ENCODE results near the gene ZNF555.
"Not testable (repeated sequence)": the region's sequence is repeated elsewhere in the genome, so short reads cannot be mapped to it uniquely, and the experiment has no call there.

The ZNF555 gene

GRCh38 chr19:2867025-2867991 is 26.0 kb downstream of the ZNF555 start, which contains the start of gene ZNF556:
ZNF556 (plus strand) TSS chr19:2867335; CDS start chr19:2867422, 87 bp downstream.
- no peak within 1 kb of the TSS for H3K27ac Mint-ChIP-seq

GRCh38 chr19:2869618-2870017 is 28.3 kb downstream of the ZNF555 start:
- Mint-ChIP-seq H3K4me3 (no peak overlapping the region), H3K9me3 (no peaks in the 10 kb centered on the region), H3K27ac (no peak overlapping the region), H3K27me3 (no peaks in the 10 kb centered on the region), H3K36me3 (no peaks in the 10 kb centered on the region), H3K4me1 (peaks cover 6% of the 10 kb centered on the region)

More at GRCh38 chr19:2867025-2867991, 26.0 kb downstream of the ZNF555 start, which contains the start of gene ZNF556:
- Mint-ChIP-seq H3K9me3 (no peaks in the 10 kb centered on the region), H3K4me1 (peaks cover 6% of the 10 kb centered on the region), H3K27me3 (no peaks in the 10 kb centered on the region), H3K36me3 (peaks cover under 1% of the 10 kb centered on the region), H3K4me3 (no peak within 1 kb of the TSS)

DNA sequence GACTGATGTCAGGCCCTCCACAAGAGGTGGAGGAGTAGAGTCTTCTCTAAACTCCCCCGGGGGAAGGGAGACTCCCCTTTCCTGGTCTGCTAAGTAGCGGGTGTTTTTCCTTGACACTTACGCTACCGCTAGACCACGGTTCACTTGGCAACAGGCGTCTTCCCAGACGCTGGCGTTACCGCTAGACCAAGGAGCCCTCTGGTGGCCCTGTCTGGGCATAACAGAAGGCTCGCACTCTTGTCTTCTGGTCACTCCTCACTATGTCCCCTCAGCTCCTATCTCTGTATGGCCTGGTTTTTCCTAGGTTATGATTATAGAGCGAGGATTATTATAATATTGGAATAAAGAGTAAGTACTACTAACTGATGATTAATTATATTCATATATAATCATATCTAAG is 30.9 kb downstream of the ZNF555 start:
- H3K4me3 Mint-ChIP-seq, H3K27me3 Mint-ChIP-seq, H3K27ac Mint-ChIP-seq, H3K9me3 Mint-ChIP-seq, H3K36me3 Mint-ChIP-seq, H3K4me1 Mint-ChIP-seq: not testable (repeated sequence)

DNA sequence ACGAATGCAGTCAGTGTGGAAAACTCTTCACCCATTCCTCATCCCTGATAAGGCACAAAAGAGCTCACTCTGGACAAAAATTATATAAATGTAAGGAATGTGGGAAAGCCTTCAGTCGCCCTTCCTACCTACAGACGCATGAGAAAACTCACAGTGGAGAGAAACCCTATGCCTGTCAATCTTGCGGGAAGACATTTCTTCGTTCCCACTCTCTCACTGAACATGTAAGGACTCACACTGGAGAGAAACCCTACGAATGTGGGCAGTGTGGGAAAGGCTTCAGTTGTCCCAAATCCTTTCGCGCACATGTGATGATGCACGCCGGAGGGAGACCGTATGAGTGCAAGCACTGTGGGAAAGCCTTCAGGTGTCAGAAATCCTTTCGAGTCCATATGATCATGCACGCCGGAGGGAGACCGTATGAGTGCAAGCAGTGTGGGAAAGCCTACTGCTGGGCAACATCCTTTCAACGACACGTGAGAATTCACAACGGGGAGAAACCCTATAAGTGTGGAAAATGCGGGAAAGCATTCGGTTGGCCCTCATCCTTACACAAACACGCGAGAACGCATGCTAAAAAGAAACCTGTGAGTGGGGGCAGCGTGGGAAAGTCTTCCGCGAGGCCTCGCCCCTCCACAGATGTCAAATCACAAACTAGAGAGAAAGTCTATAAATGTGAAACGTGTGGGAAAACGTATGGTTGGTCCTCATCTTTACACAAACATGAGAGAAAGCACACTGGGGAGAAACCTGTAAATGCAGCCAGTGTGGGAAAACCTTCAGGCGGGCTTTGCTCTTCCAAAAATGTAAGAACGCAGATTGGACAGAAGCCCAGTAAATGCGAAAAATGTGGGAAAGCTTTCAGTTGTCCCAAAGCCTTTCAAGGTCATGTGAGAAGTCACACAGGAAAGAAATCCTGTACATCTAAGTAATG is 36.4 kb downstream of the ZNF555 start:
- Mint-ChIP-seq H3K36me3 (peaks cover 2% of the 10 kb centered on the region), H3K4me3 (no peak overlapping the region), H3K4me1 (no peaks in the 10 kb centered on the region), H3K27ac (no peak overlapping the region), H3K9me3 (no peaks in the 10 kb centered on the region), H3K27me3 (no peaks in the 10 kb centered on the region)

DNA sequence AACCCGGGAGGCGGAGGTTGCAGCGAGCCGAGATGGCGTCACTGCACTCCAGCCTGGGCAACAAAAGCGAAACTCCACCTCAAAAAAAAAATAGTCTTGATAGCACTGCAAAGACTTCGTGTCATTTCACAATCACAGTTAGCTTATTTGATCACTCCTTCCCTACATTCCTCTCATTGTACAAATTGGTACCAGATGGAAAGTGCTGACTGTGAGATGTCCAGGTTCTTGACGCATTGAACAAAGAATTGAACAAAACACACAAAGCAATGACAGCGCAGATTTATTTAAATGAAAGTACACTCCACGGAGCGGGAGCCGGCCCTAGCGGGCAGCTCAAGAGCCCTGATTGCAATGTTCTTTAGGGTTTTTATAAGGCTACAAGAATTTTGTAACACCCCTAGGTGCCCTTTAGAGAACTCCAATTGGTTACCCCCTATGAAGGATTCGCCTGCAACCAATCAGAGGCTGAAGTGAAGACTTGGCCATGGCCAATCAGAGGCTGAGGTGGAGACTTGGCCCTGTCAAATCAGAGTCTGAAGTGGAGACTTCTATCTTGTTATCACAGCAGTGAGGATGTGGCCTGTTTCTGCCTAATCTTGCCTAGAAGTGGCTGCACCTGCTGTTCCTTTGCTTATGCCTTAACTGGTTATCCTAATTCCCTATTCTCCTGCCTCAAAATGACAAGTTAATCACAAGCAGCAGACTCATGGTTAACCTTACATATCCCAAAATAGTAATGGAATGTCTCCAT is 42.6 kb downstream of the ZNF555 start:
- Mint-ChIP-seq H3K36me3 (no peaks in the 10 kb centered on the region), H3K27ac (no peak overlapping the region), H3K4me3 (no peak overlapping the region), H3K4me1 (peaks cover 5% of the 10 kb centered on the region), H3K9me3 (no peaks in the 10 kb centered on the region), H3K27me3 (no peaks in the 10 kb centered on the region)

- H3K27me3 Mint-ChIP-seq = no peaks in the 10 kb centered on the region
- H3K36me3 Mint-ChIP-seq = no peaks in the 10 kb centered on the region
- peaks cover 6% of the 10 kb centered on the region for H3K4me1 Mint-ChIP-seq
- H3K4me3 Mint-ChIP-seq = no peak overlapping the region
- H3K9me3 Mint-ChIP-seq = no peaks in the 10 kb centered on the region
- H3K27ac Mint-ChIP-seq = no peak overlapping the region
Measured at GRCh38 chr19:2885736-2886135, 44.5 kb downstream of the ZNF555 start.

DNA sequence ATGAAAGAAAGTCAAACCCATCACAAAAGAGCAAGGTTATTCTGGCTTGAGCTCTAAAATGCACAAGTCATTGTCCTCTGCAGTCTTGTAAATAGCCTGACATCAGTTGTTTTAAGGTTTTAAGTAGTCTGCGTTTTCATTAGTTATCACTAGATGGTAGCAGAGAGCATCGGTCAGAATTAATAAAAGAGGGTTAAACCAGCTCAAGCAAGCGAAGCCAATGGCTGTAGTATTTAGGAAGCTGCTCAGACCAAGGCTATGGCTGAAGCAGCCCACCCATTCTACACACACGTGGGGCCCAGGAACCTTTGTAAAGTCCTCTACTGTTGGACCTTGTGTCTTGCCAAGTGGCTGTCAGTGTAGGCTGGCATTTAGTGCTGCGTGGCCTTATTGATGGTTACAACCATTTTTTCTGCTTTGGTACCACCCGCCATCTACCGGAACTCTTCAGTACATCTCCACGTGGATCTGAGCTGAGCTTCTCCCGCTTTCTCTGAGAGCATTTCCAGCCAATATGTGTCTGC is 46.2 kb downstream of the ZNF555 start:
- Mint-ChIP-seq H3K4me3 (no peak overlapping the region), H3K36me3 (no peaks in the 10 kb centered on the region), H3K27ac (no peak overlapping the region)

GRCh38 chr19:2888731-2889224 is 47.5 kb downstream of the ZNF555 start:
- H3K4me3 Mint-ChIP-seq = peak overlapping the region; percentile 51
- peak overlapping the region; percentile 23 for H3K27ac Mint-ChIP-seq

More for the DNA sequence above, 46.2 kb downstream of the ZNF555 start:
- peaks cover 10% of the 10 kb centered on the region for H3K4me1 Mint-ChIP-seq
- no peaks in the 10 kb centered on the region for H3K9me3 Mint-ChIP-seq
- no peaks in the 10 kb centered on the region for H3K27me3 Mint-ChIP-seq

DNA sequence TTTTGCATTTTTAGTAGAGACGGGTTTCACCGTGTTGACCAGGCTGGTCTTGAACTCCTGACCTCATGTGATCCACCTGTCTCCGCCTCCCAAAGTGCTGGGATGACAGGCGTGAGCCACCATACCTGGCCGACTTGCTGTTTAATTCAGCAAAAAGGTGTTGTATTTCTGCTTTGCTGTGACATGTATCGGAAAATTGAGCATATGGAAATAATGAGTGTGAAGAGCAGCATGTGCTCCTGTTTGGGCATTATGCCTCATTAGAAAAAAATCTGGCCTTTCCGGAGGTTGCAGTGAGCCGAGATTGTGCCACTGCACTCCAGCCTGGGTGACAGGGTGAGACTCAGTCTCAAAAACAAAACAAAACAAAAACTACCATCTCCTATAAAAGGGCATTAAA is 49.3 kb downstream of the ZNF555 start:
- not testable (repeated sequence) for H3K36me3 Mint-ChIP-seq, H3K4me3 Mint-ChIP-seq

More at GRCh38 chr19:2888731-2889224, 47.5 kb downstream of the ZNF555 start:
- H3K9me3 Mint-ChIP-seq = no peaks in the 10 kb centered on the region
- H3K4me1 Mint-ChIP-seq = peaks cover 10% of the 10 kb centered on the region
- H3K27me3 Mint-ChIP-seq = no peaks in the 10 kb centered on the region
- no peaks in the 10 kb centered on the region for H3K36me3 Mint-ChIP-seq

GRCh38 chr19:2896694-2897093 is 55.4 kb downstream of the ZNF555 start:
- Mint-ChIP-seq H3K27ac (no peak overlapping the region), H3K9me3 (no peaks in the 10 kb centered on the region), H3K4me1 (peaks cover 8% of the 10 kb centered on the region), H3K27me3 (no peaks in the 10 kb centered on the region), H3K36me3 (no peaks in the 10 kb centered on the region), H3K4me3 (no peak overlapping the region)

More for the DNA sequence above, 49.3 kb downstream of the ZNF555 start:
- not testable (repeated sequence) for H3K4me1 Mint-ChIP-seq, H3K27ac Mint-ChIP-seq, H3K9me3 Mint-ChIP-seq, H3K27me3 Mint-ChIP-seq

DNA sequence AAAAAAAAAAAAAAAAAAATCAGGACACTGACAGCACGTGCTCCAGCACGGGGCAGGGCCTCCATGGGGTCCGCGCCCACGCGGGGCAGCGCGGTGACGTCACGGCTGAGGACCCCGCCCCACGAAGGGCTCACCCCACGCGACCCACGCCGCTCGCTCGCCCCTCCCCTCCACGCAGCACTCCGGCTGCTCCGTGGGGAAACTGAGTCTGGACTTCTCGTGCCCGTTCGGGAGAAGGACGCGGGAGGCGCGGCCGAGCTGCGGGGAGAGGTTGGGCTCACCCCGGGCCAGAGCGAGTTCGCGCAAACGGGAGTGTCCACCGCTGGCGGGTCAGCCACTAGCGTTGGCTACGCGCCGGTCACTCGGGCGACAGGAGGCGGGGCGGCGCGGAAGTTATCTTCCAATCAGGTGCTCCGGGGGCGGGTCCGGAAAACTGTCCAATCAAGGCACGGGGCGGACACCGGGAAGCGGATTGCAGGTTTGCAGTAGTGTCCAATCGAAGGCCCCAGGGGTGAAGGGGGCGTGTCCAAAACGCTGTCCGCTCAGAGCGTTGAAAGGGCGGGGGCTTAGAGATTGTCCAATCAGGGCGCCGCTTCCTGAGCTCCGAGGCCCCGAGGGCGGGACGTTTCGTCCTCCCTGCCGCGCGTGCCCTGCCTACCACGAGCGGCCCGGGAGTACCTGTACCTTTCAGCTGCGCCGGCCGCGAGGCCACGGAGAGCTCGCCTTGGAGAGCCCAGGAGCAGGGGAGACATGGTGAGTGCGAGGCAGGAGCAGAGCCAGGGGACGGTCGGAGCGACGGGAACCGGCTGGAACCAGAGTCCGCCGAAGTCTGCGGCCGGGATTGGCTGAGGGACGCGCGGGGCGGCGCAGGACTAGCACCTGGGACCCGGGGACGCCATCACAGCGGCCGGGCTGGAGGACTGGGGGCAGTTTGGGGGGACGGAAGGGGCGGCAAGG is 59.3 kb downstream of the ZNF555 start, which contains the start of gene ZNF57:
ZNF57 (plus strand) TSS at position 633 of the 957 bp plus-strand sequence; CDS start at position 751, 118 bp downstream.
- H3K27me3 Mint-ChIP-seq = no peaks in the 10 kb centered on the region
- H3K27ac Mint-ChIP-seq = peak within 1 kb of the TSS; percentile 95

DNA sequence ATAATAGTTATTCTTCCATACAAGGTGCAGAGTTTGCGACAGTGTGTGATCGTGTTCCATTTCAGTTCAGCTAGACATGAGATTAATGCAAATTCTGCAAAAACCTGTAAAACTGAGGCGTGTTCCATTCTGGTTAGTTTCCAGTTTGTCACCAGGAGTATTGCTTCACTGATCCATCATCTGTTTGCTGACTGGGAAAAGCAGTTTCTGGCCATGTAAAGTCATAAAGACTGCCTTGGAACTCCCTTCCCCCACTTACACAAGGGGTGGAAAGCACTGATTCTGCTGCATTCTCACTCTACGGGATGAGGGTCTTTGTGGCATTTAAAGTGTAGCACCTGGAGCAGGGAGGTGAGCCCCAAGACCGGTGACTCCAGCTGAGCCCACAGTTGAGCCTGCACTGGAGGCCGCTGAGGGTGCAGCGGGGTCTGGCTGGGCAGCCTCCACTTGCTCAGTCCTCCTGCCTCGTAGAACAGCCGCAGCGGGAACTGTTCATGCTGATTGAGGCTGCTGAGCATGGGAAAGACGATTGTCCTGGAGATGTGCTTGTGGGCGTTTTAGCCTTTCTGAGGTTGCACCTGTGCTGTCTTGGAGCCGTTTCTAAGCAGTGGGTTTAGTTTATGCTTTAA is 61.4 kb downstream of the ZNF555 start:
- Mint-ChIP-seq H3K4me3 (peak overlapping the region; percentile 99), H3K27ac (no peak overlapping the region), H3K9me3 (no peaks in the 10 kb centered on the region), H3K4me1 (peaks cover 36% of the 10 kb centered on the region), H3K36me3 (no peaks in the 10 kb centered on the region), H3K27me3 (no peaks in the 10 kb centered on the region)

More for the DNA sequence above, 59.3 kb downstream of the ZNF555 start, which contains the start of gene ZNF57:
- Mint-ChIP-seq H3K36me3 (no peaks in the 10 kb centered on the region), H3K4me1 (peaks cover 22% of the 10 kb centered on the region), H3K9me3 (no peaks in the 10 kb centered on the region), H3K4me3 (peak within 1 kb of the TSS; percentile 99)

DNA sequence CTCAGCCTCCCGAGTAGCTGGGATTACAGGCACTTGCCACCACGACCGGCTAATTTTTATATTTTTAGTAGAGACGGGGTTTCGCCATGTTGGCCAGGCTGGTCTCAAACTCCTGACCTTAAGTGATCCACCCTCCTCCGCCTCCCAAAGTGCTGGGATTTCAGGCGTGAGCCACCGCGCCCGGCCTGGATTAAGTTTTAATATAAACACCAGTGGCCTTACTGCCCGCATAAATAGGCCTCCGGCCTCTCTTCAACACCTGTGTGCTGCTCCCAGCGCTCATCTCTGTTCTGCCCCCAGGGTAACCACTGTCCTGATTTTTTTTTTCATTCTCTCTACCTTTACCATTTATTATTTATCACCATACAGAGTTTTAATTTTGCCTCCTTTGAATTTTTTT is 62.1 kb downstream of the ZNF555 start:
- not testable (repeated sequence) for H3K36me3 Mint-ChIP-seq, H3K9me3 Mint-ChIP-seq, H3K4me3 Mint-ChIP-seq, H3K27ac Mint-ChIP-seq, H3K27me3 Mint-ChIP-seq
- peaks cover 39% of the 10 kb centered on the region for H3K4me1 Mint-ChIP-seq

Data from activated naive CD4-positive, alpha-beta T cell treated with anti-CD3 and anti-CD28 coated beads, Interleukin-2, amount 50 U/mL, for 24 hours (primary cell).